GM21717 (cell line): Measurements from ENCODE around the gene STARD7.
"Not testable (repeated sequence)": the region's sequence is repeated elsewhere in the genome, so short reads cannot be mapped to it uniquely, and the experiment has no call there.

Source experiments
- ATAC-seq: cut with Tn5 transposase; IDR thresholded peaks from one replicate; pipeline ENCODE4 v1.9.1; 2021; ENCODE audit warnings: mild to moderate bottlenecking, moderate library complexity; ENCODE audit not compliant: unreplicated experiment

The STARD7 gene

DNA sequence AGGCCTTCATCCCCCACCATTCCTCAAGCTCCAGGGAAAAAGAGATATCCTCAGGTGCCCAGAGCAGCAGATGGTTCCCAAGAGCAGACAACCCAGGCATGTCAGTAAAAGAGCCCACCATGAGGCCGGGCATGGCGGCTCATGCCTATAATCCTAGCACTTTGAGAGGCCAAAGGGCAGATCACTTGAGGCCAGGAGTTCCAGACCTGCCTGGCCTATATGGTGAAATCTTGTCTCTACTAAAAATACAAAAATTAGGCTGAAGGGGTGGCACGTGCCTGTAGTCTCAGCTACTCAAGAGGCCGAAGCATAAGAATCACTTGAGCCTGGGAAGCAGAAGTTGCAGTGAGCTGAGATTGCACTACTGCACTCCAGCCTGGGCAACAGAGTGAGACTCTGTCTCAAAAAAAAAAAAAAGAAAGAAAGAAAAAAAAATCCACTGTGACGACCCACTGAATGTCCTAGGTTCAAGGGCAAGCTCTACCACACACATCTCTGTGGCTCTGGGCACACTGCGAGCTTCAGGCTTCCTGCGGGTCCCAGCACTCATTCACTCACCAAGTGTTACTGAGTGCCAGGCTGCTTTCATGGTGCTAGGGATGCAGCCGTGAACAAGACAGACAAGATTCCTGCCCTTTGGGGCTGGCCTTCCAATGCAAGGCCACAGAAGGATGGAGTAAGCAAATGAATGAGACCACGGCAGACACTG lies 56.9 kb downstream of the STARD7 start:
- no peak for ATAC-seq

GRCh38 chr2:96150791-96151594 lies 57.6 kb downstream of the STARD7 start:
- ATAC-seq, result no peak

DNA sequence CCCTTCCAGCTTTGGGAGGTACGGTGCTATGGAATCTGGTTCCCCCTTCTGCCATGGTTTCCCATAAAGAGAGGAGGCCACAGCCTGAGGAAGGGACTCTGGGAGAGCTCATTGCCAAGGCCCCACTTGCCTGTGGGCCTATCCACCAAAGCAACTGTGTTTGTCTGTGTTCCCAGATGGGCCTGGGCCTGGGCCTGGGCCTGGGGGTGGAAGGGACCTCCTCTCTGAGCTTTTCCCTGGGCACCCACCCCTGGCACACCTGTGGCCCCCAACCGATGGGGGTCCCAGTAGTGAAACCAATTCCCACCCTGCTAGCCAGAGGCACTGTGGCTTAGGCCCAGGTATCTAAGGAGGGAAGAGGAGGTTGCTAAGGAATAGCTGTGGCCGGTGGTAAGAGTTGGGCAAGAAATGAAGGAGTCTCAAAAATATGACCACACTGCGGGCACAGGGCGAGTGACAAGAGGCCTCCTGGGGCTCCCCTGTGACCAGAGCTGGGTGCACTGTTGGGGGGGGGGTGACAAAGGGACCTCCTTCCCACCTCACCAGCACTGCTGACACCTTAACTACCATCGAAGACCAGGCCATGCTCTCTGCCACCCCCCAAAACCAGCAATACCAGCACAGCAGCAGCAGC lies 58.5 kb downstream of the STARD7 start:
- ATAC-seq, result no peak

- peak; percentile 36 for ATAC-seq
Observed at GRCh38 chr2:96148410-96149217, 60.0 kb downstream of the STARD7 start.

DNA sequence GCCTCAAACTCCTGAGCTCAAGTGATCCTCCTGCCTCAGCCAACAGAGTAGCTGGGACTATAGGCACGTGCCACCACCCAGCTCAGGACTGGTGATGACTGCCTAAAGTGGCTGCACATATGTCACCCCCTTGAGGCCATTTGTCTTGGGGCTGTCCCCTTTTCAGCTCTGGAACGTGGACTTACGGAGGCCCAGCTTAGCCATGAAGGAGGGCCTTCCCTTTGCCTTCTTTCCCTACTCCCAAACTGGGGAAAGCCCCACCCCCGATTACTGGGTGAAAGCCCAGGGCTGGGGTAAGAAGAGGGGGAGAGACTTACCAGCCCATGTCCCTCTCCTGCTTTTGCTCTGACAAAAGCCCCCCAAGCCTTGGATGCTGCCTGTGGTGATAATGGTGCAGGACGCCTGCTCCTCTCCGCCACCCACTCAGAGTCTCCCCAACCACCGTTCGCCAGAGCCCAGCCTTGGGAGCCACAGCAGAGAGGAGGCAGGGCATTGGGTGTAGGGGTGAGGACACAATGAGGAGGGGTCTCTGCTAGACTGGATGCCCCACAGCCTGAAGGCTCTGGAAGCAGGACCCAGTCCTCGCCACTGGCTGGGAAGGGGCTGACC lies 60.9 kb downstream of the STARD7 start:
- no peak for ATAC-seq

GRCh38 chr2:96146881-96147592 lies 61.6 kb downstream of the STARD7 start:
- ATAC-seq, result no peak

- peak; percentile 32 for ATAC-seq
Observed at GRCh38 chr2:96146153-96146880, 62.3 kb downstream of the STARD7 start.

DNA sequence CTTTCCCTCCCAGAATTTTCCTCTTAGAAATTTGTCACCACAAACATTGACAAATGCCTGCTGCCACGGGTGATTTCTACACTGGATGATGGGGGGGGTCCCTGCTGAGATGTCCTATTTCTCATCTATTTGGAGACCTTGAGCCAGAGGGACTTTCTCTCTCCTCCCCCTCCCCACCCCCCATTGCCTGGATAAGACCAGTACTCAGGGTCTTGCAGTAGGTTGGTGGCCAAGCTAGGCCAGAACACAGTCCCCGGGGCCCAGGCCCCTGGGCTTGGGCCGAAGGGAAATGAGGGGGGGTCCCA lies 62.8 kb downstream of the STARD7 start:
- no peak for ATAC-seq

DNA sequence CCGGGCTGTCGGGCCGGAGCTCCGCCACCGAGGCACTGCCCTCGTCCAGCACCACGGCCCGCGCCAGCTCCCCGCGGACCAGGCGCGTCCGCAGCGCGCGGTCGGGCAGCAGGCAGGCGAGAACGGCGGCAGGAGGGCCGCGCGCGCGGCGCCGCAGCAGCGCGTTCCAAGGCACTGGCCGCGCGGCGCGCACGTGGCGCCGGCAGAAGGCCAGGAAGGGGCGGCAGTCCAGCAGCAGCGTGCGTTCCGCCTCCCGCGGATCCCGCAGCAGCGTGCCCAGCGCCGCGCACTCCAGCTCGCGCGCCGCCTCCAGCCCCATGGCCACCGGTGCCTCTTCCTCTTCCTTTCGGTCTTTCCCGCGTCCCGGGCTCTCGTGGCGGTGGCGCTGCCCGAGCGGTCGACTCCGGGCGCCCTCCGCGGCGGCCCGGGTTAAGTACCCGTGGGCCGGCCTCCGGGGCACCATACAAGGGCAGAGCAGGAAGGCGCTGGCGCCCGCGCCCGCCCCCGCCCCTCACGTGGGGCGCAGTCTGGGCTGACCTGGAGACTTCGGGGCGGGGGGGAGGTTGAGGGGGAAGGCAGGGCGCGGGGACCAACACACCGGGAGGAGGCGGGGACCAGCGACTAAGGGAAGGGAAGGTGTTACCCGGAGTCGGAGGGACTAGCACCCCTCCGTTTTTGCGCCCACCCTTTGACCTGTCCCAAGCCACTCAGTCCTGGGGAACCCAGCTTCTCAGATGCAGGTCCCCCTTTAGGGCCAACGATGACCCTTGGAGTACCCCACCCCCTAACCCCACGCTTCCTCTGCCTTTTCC lies 63.4 kb downstream of the STARD7 start, which contains the start of gene DUSP2:
TSS of gene DUSP2 (minus strand) at position 405 of the 812 bp plus-strand sequence. CDS start at position 319, 86 bp downstream.
- peak; percentile 43 for ATAC-seq

GRCh38 chr2:96144481-96145035 lies 64.1 kb downstream of the STARD7 start:
- ATAC-seq, result peak; percentile 0

DNA sequence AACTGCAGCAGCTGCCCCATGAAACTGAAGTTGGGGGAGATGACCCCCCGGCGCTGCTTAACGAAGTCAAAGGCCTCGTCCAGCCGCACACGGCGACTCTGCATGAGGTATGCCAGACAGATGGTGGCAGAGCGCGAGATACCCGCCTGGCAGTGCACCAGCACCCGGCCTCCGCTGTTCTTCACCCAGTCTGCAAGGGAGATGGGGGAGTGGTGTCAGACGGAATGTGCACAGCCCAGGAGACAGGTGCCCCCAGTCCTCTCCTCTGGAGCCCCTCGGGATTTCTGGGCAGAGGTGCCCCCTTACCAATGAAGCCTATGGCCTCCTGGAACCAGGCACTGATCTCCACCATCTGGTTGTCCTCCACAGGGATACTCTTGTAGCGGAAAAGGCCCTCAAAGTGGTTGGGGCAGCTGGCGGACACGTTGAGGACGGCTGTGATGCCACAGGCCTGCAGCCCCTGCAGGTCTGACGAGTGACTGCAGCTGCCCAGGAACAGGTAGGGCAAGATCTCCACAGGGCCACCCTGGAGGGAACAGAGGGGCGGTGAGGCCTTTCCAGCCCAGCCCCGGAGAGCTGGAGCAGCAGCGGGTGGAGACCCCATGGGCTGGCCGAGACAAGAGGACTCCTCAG lies 64.7 kb downstream of the STARD7 start:
- ATAC-seq, result no peak

DNA sequence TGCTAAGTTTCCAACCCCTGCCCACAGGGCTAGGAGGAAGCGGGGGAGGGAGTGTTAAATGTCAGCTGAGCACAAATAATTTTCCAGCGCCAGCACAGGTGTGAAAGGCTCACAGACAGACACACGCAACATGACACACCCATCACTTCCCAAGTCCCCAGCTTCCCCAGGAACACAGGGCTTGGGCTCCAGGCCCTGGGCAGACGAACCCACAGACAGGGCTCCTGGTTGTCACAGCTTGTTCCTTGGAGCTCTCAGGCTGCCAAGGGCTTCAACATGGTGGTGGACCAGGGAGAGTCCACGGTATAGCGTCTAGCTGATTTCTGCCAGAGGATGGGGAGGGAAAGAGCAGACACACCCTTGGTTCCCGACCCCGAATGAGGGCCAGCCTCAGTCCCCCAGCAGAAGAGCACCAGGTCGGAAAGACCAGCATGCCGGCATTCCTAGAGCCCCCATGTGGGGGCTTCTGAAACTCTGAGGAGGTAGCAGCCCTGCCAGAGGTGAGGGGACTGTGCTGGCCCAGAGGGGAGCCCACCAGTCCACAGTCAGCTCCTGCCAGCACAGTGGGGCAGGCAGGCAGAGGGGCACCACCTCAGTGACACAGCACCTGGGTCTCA lies 65.3 kb downstream of the STARD7 start:
- ATAC-seq, result no peak

GRCh38 chr2:96142217-96143113 lies 66.2 kb downstream of the STARD7 start:
- ATAC-seq, result no peak

GRCh38 chr2:96141624-96141967 lies 67.0 kb downstream of the STARD7 start:
- not testable (repeated sequence) for ATAC-seq

DNA sequence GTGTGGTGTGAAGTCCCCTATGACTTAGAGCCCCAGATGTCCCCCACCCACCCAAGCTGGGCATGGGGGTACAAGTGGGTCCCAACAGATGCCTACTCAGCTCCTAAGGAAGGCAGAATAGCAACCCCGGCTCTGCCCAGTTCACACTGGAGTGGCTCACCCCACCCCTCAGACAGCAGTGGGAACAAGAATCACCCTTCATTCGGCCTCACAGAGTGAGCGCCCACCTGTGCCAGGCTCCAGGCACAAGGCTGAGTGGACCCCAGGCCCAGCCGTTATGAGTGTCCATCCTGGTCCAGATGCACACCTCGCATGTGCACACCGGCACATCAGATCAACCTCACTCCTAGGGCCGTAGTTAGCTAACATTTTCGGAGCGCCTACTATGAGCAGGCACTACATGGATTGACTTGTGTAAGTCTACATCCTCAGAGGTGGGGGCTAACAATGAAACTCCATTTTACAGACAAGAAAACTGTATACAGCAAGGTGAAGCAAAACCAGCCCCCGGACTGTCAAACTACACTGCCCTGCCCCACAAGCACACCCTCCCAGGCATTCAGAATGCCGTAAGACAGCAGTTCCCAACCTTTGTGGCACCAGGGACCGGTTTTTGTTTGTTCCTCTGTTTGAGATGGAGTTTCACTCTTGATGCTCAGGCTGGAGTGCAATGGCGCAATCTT lies 67.5 kb downstream of the STARD7 start:
- ATAC-seq, result no peak
